HAP-1 (cell line): ENCODE data around the gene NUDT14.

Experiments used
- DNase-seq, 2 experiments: peaks; one replicate each; pipeline ENCODE4 v3.0.0-alpha.2; 2016 to 2020; ENCODE audit warnings: low spot score in 2 of 2
- H3K27me3 ChIP-seq: fragments of 250-450 bp; sonication (Bioruptor Pico); 2 replicates; pipeline ENCODE4 v1.5.1; 2020; ENCODE audit warnings: low read depth, mild to moderate bottlenecking, moderate library complexity
- H3K36me3 ChIP-seq: fragments of 250-450 bp; sonication (Bioruptor Pico); replicated peaks from 2 replicates; pipeline ENCODE4 v1.5.1; 2020; ENCODE audit warnings: mild to moderate bottlenecking
- H3K4me1 ChIP-seq: fragments of 250-450 bp; sonication (Bioruptor Pico); 2 replicates; pipeline ENCODE4 v1.5.1; 2020; ENCODE audit warnings: mild to moderate bottlenecking
- H3K4me3 ChIP-seq: fragments of 250-450 bp; sonication (Bioruptor Pico); 2 replicates; pipeline ENCODE4 v1.5.1; 2020; ENCODE audit warnings: mild to moderate bottlenecking, moderate library complexity
- H3K9me3 ChIP-seq: fragments of 250-450 bp; sonication (Bioruptor Pico); 2 replicates; pipeline ENCODE4 v1.5.1; 2020; ENCODE audit warnings: mild to moderate bottlenecking, moderate library complexity
- in situ Hi-C: fragments of 300-500 bp; cut with MboI; formaldehyde crosslinking; loops from 3 replicates; pipeline ENCODE4 v1.14.3; 2020; ENCODE audit warnings: low sequenced_read_pairs, inconsistent platforms, mixed read lengths

Gene NUDT14

DNA sequence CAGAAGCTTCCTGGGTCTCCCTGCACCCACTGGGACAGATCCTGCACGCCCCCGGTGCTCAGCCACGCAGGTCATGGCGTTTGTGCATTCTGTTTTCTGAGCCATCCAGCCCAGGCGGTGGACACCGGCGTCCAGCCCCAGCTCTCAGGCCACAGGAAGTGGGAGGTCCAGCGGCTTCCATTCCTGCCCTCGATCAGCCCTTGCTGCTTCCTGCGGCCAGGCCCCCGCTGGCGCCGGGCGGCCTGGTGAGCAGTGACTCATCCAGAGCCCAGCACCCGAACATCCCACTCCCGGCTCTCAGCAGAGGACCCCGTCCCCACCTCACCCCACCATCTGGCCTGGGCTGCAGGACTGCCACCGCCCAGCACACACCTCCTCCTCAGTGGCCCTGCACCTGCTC, 18.0 kb upstream of the NUDT14 start:
- H3K4me1 ChIP-seq, result no peaks in the 10 kb centered on the region
- no peak overlapping the region for H3K4me3 ChIP-seq

DNA sequence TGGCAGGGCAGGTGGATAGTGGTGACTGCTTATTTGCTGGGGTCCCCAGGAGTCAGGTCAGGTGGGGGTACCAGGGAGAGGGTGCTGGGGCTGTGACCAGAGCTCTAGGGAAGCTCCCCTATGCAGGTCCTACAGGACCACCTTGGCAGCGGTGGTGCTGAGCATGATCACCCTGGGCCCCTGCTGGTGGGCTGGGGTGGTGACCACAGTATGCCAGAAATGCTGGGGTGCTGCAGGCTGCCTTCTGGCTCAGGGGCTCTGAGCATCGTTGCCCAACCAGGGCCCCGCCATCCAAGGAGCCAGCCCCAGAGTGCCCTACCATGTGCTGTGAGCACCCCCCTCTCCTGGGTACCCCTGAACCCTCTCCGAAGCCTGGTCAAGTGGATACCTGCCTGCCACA, 17.5 kb upstream of the NUDT14 start:
- H3K27me3 ChIP-seq, result peaks cover 9% of the 10 kb centered on the region
- in situ Hi-C loops, result no loop called here

More for the DNA sequence above, 18.0 kb upstream of the NUDT14 start:
- Histone ChIP-seq H3K27me3 (peaks cover 6% of the 10 kb centered on the region), H3K36me3 (no peaks in the 10 kb centered on the region), H3K9me3 (no peaks in the 10 kb centered on the region)
- DNase-seq, result no peak
- in situ Hi-C loops, result no loop called here

DNA sequence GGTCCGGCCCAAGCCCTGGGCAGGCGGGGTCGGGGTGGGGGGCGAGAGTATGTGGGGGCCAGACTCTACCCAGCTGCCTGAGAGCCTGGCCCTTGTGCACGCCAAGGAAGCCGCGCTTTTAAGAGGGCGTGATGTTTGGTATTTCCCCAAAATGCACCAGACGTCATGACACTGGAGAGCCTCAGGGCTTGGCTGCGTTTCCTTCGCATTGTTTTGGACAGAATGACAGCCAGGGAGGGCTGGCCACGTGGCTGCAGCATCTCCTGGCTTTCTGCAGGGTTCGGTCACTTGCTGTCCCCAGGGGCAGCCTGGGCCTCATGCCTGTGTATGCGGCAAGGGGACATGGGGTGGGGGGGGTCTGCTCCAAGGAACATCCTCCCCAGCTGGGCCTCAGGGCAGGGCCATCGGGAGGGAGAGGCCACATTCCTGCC, 16.1 kb upstream of the NUDT14 start:
- Histone ChIP-seq H3K9me3 (no peaks in the 10 kb centered on the region), H3K27me3 (peaks cover 12% of the 10 kb centered on the region), H3K4me3 (no peak overlapping the region), H3K36me3 (no peaks in the 10 kb centered on the region), H3K4me1 (no peaks in the 10 kb centered on the region)
- no peak for DNase-seq
- in situ Hi-C loops, result no loop called here

More for the DNA sequence above, 17.5 kb upstream of the NUDT14 start:
- DNase-seq, result no peak
- Histone ChIP-seq H3K4me3 (no peak overlapping the region), H3K36me3 (no peaks in the 10 kb centered on the region), H3K4me1 (no peaks in the 10 kb centered on the region), H3K9me3 (no peaks in the 10 kb centered on the region)

DNA sequence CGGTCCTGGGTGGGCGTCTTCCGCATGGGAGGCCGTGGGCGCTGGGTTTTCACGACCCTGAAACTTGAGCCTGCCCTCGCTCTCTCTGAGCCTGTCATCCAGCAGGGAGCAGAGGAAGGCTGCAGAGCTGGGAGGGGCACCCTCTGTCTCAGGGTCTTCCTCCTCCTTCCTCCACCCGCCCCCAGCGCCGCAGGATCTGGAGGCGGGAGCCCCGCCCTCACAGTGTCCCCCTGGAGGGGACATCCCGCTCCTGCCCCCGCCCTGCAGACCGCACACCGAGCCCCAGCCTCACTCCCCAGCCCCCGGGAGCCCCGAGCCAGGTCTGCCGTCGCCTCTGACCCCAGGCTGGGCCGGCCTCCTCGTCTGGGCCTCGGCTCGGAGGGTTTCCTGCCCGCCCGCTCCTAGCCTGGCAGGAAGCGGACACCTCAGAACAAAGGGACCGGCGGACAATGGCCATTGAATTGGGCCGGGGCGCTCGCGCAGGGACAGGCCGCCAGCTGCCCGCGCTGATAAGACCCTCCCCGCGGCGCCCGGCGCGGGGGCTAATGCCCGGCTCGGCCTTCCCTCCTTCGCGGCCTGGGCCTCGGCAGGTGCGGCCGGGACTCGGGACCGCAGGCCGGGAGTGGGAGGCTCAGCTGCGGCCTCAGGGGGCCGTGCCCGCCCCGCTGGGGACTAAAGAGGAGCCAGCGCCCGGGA, 15.3 kb upstream of the NUDT14 start:
- in situ Hi-C loops, result no loop called here
- no peak overlapping the region for H3K4me3 ChIP-seq
- no peaks in the 10 kb centered on the region for H3K4me1 ChIP-seq
- no peaks in the 10 kb centered on the region for H3K36me3 ChIP-seq
- H3K9me3 ChIP-seq, result no peaks in the 10 kb centered on the region
- DNase-seq, result no peak
- peaks cover 12% of the 10 kb centered on the region for H3K27me3 ChIP-seq

DNA sequence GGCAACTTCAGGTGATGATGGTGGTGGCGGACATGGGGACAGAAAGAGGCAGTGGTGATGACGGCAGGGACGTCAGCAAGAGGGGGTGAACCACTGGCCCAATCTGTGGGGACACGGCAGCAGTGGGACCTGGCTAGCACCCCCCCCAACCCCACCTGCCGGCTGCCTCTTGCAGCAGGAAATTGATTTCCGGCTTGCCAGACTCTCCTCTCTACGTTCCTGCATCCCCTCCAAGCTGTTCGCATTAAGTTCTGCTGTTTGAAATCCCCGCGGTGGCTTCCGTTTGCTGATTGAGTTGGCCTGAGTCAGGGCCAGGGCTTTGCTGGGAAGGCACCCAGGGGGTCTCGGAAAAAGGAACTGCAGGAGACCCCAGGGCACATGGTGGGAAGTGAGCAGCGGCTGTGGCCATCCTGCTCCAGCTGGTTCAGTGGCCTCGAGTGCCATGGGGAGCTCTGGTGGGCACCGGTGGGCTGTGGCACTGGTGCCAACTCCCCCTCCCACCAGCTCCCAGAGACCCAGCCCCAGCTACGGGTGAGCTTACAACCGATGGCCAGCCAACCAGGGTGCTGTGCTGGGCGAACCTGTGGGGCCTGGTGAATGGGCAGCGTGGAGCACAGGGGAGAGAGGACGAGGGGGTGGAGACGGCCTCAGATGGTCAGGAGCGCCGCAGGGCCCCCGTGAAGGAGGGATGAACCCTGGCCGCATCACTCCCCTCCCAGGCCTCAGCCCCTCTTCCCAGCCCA, 14.6 kb upstream of the NUDT14 start:
- Histone ChIP-seq H3K4me1 (no peaks in the 10 kb centered on the region), H3K27me3 (peaks cover 12% of the 10 kb centered on the region), H3K36me3 (no peaks in the 10 kb centered on the region), H3K9me3 (no peaks in the 10 kb centered on the region), H3K4me3 (no peak overlapping the region)
- DNase-seq, result no peak
- in situ Hi-C loops, result no loop called here

DNA sequence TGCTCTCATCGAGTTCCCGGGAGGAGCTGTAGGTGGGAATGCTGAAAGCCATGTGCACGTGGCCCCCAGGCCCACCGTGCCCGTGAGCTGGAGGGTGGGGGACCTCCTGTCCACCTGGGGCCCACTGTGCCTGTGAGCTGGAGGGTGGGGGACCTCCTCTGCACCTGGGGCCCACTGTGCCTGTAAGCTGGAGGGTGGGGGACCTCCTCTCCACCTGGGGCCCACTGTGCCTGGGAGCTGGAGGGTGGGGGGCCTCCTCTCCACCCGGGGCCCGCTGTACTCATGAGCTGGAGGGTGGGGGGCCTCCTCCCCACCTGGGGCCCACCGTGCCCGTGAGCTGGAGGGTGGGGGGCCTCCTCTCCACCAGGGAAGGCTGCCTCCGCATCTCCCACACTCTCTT, 13.9 kb upstream of the NUDT14 start:
- peaks cover 12% of the 10 kb centered on the region for H3K27me3 ChIP-seq
- H3K9me3 ChIP-seq, result no peaks in the 10 kb centered on the region; the same call in 1 of the 2 replicates
- DNase-seq, result no peak
- no peaks in the 10 kb centered on the region for H3K36me3 ChIP-seq
- in situ Hi-C loops, result no loop called here
- no peak overlapping the region for H3K4me3 ChIP-seq
- no peaks in the 10 kb centered on the region for H3K4me1 ChIP-seq

DNA sequence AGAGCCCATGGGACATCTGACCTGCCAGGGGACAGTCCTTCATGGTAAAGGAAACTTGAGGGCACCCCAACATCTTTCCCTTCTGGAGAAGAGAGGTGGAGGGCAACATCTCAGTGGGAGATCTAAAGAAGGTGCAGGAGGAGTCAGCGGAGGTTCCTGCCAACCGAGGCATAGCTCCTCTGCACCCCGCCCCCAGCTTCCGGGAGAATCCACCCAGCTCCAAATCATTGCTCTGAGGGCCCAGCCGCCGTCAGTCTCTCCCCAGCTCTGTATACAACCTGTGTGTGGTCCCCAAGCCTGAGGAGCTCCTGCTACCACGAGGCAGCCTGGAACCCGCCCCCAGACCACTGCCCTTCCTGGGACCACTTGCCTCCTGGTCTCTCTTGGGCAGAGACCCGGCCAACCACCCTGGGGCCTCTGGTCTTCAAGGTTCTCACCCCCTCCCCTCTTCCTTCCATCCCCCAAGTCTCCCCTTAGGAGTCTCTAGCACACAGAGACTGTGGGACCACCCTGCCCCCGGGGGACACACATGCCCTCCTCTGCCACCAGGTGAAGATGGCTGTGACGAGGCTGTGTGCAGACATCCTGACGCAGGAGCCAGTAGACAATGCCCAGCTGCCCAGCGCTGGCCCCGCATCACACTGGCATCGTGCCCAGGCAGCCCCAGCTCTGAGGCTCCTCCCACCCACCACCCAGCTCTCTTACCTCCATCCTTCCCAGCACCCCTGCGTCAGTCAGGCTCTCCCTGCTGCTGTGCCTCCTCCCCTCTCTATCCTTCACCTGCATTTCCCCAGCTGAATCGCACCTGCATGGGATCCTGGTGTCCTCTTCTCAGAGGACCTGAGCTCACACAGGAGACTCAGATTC, 13.0 kb upstream of the NUDT14 start:
- H3K4me3 ChIP-seq, result no peak overlapping the region
- no peaks in the 10 kb centered on the region for H3K4me1 ChIP-seq
- H3K36me3 ChIP-seq, result no peaks in the 10 kb centered on the region
- in situ Hi-C loops, result no loop called here
- H3K27me3 ChIP-seq, result peaks cover 12% of the 10 kb centered on the region
- H3K9me3 ChIP-seq, result no peaks in the 10 kb centered on the region; the same call in 1 of the 2 replicates
- no peak for DNase-seq

DNA sequence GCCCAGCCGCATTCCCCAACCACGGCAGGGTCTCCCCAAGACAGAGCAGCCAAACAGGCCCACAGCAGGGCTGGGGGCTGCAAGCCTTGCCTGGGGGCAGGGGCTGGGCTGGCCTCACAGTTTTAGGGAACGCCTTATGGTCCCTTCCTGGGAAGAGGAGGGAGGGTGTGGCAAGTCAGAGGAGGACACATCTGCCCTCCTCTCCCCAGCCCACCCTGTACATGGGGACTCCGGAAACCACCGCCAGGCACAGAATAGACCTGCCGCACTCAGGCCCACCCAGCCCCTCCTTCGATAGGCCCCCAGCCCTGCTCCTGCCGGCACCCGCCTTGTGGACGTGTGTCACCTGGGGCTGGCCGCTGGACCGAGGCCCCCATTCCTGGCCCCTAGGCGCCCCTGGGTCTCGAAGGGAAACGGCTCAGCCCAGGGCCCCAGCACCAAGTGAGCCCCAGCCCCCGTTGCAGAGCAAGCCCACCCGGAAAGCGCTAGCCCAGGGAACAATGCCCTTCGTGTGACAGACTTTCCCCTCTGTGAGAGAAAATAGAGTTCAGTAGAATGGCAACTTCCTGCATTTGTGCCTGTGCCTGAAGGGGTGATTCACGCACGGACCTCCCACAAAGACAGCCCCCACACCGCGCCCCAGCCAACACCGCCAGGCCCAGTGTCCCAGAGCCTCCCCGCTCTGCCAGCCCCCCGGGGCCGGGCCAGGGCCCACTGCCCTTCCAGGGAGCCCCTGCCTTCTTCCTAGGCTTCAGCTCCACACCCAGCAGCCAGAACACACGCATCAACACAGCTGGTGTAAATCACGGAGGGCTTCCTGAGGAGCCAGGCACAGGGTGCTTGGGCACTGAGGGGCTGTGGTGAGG, 12.0 kb upstream of the NUDT14 start:
- in situ Hi-C loops, result no loop called here
- H3K4me1 ChIP-seq, result no peaks in the 10 kb centered on the region
- peaks cover 12% of the 10 kb centered on the region for H3K27me3 ChIP-seq
- H3K36me3 ChIP-seq, result no peaks in the 10 kb centered on the region
- H3K4me3 ChIP-seq, result no peak overlapping the region
- DNase-seq, result no peak
- H3K9me3 ChIP-seq, result peaks cover 2% of the 10 kb centered on the region; the same call in 1 of the 2 replicates

DNA sequence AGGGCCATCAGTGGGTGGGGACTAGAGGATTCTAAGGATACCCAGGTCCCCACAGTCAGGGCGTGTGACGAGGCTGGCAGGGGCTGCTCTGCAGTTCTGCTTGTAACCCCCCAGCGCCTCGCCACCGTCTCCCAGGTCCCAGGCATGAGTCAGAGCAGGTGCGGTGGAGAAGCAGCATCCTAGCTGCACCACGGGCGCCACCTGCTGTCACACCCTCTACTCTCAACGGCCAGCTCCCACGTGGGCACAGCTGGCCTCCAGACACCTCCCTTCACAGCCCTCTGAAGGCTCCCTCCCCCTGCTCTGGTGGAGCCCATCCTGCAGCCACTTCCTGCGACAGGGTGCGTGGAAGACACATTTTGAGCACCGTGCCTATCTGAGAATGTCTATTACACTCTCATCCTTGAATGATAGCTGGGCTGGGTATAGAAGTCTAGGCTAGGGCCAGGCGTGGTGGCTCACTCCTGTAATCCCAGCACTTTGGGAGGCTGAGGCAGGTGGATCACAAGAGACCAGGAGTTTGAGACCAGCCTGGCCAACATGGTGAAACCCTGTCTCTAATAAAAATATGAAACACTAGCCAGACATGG, 6.9 kb upstream of the NUDT14 start:
- Histone ChIP-seq H3K9me3 (peaks cover 3% of the 10 kb centered on the region; the same call in 1 of the 2 replicates), H3K36me3 (no peaks in the 10 kb centered on the region), H3K27me3 (no peaks in the 10 kb centered on the region), H3K4me1 (no peaks in the 10 kb centered on the region), H3K4me3 (no peak overlapping the region)
- in situ Hi-C loops, result no loop called here
- DNase-seq, result no peak

DNA sequence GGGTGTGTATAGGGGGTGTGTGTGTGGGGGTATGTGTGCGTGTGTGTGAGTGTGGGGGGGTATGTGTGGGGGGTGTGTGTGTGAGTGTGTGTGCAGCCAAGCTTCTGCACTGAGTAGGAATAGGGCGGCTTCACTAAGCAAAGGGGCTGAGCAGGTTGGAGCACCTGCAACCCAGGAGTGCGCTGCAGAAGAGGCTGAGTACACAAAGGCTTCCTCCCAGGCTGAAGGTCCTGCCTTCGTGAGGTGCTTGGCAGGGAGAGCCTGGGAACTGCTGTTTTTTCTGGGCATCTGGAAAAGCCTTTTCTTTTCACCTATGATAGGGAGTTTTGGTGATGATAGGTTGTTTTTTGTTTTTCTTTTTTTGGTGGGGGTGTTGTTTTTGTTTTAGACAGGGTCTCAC, 6.0 kb upstream of the NUDT14 start:
- no peaks in the 10 kb centered on the region for H3K4me1 ChIP-seq
- no peaks in the 10 kb centered on the region for H3K27me3 ChIP-seq
- DNase-seq, result no peak
- H3K4me3 ChIP-seq, result no peak overlapping the region
- in situ Hi-C loops, result no loop called here
- no peaks in the 10 kb centered on the region for H3K36me3 ChIP-seq
- H3K9me3 ChIP-seq, result peaks cover 3% of the 10 kb centered on the region; the same call in 1 of the 2 replicates

DNA sequence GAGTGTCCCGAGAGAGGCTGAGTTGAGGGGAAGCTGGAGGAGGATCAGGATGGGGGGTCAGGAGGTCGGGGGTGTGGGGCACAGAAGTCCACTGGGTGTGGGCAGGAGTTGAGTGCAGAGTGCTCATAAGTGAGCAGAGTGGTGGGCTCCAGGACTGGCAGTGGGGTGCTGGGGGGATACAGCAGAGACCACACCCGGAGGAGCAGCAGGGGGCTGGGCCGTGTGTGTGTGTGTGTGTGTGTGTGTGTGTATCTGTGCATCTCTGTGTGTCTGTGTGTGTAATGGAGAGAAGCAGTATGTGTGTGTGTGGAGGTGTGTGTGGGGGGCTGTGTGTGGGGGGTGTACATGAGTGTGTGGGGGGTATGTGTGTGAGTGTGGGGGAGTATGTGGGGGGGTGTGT, 4.9 kb upstream of the NUDT14 start:
- Histone ChIP-seq H3K4me1 (no peaks in the 10 kb centered on the region), H3K4me3 (no peak overlapping the region), H3K36me3 (no peaks in the 10 kb centered on the region), H3K27me3 (no peaks in the 10 kb centered on the region), H3K9me3 (peaks cover 3% of the 10 kb centered on the region; the same call in 1 of the 2 replicates)
- no peak for DNase-seq
- in situ Hi-C loops, result no loop called here

DNA sequence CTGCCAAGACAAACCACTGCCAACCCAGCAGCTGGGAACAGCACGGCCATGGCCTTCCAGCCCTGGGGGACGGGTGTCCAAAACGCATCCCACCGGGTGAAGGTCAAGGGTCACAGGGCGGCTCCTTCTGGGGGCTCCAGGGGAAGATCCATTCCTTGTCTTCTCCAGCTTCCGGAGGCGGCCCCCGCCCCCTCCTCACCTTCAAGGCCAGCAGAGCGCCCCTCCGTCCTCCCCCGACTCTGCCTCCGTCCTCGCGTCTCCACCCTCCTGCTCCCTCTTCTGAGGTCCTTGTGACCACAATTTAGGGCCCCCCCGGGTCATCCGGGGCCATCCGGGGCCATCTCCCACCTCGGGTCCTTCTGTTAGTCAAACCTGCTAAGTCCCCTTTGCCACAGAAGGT, 3.9 kb upstream of the NUDT14 start:
- H3K36me3 ChIP-seq, result no peaks in the 10 kb centered on the region
- in situ Hi-C loops, result no loop called here
- DNase-seq, result no peak
- H3K27me3 ChIP-seq, result no peaks in the 10 kb centered on the region
- H3K4me1 ChIP-seq, result peaks cover 5% of the 10 kb centered on the region; the same call in 1 of the 2 replicates
- no peak overlapping the region for H3K4me3 ChIP-seq
- peaks cover 3% of the 10 kb centered on the region; the same call in 1 of the 2 replicates for H3K9me3 ChIP-seq

DNA sequence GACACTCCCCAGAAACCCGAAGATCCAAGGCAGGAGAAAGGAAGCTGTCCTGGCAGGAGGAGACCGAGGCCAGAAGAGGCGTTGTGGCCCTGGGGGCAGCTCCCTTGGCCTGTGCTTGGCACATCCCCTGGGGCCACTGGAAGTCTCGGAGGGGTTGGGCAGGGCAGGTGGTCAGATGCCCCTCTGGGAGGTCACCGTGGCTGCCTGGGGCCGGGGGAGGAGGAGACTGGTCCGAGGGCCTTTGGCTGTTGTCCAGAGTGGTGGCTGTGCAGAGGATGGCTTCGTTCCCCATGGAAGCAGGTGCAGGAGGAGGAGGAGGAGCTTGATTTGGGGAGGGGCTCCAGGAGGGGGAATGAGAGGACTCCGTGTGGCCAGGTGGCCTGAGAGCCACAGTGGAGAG, 3.3 kb upstream of the NUDT14 start:
- Histone ChIP-seq H3K36me3 (no peaks in the 10 kb centered on the region), H3K4me3 (no peak overlapping the region), H3K4me1 (peaks cover 5% of the 10 kb centered on the region; the same call in 1 of the 2 replicates), H3K27me3 (no peaks in the 10 kb centered on the region), H3K9me3 (peaks cover 3% of the 10 kb centered on the region; the same call in 1 of the 2 replicates)
- no peak for DNase-seq
- in situ Hi-C loops, result no loop called here
